Astrocyte of the spinal cord (primary cell): ENCODE data around the gene PLEKHM2.

Source experiments
- DNase-seq: peaks from one replicate; pipeline ENCODE4 v3.0.0; 2011; ENCODE audit warnings: low read depth, low spot score
- H3K4me3 ChIP-seq: 2 replicates; pipeline ENCODE4 v1.5.1; 2011; ENCODE audit warnings: low read depth, mild to moderate bottlenecking, low read length, moderate library complexity
- in situ Hi-C: cut with HindIII; loops from 2 replicates; pipeline ENCODE4 v1.10.0; 2017; ENCODE audit warnings: low sequenced_read_pairs
- TF ChIP-seq, protein P1 (sequence below): IDR thresholded peaks from 2 replicates; pipeline ENCODE4 v1.5.1; 2012; ENCODE audit warnings: low read depth, mild to moderate bottlenecking, low read length, inconsistent platforms

Gene PLEKHM2

GRCh38 chr1:15684042-15684461 lies at the start of gene PLEKHM2:
PLEKHM2 (plus strand) TSS chr1:15684320; CDS start chr1:15684559, 239 bp downstream.
- H3K4me3 ChIP-seq, result peak within 1 kb of the TSS; percentile 80
- TF ChIP-seq, protein P1, sequence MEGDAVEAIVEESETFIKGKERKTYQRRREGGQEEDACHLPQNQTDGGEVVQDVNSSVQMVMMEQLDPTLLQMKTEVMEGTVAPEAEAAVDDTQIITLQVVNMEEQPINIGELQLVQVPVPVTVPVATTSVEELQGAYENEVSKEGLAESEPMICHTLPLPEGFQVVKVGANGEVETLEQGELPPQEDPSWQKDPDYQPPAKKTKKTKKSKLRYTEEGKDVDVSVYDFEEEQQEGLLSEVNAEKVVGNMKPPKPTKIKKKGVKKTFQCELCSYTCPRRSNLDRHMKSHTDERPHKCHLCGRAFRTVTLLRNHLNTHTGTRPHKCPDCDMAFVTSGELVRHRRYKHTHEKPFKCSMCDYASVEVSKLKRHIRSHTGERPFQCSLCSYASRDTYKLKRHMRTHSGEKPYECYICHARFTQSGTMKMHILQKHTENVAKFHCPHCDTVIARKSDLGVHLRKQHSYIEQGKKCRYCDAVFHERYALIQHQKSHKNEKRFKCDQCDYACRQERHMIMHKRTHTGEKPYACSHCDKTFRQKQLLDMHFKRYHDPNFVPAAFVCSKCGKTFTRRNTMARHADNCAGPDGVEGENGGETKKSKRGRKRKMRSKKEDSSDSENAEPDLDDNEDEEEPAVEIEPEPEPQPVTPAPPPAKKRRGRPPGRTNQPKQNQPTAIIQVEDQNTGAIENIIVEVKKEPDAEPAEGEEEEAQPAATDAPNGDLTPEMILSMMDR, result no peak
- in situ Hi-C loops, result no loop called here
- no peak for DNase-seq

- in situ Hi-C loops, result no loop called here
- TF ChIP-seq, protein P1, result no peak
- DNase-seq, result no peak
- H3K4me3 ChIP-seq, result no peak overlapping the region
Observed at GRCh38 chr1:15636436-15636835, 47.7 kb upstream of the PLEKHM2 start.

DNA sequence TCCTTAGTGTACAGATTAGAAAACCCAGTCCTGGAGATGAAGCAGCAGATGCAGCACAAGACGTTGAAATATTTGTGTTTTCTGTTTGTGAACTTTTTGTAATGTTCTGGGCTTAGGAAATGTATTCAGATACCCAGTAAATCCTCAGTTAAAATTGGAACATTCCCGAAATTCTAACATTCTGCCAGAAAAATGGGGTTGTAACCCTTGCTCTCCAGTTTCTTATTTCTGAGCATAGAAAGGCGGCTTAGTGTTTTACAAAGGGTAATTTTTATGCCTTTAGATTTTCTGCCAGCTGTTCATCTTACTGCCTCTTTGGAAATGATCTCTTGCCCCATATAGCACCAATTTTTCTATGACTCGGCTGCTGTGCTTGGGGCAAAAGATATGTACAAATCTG lies 46.3 kb upstream of the PLEKHM2 start:
- TF ChIP-seq, protein P1, result no peak
- DNase-seq, result no peak
- in situ Hi-C loops, result no loop called here
- H3K4me3 ChIP-seq, result no peak overlapping the region

GRCh38 chr1:15639262-15639661 lies 44.9 kb upstream of the PLEKHM2 start:
- DNase-seq, result no peak
- no peak overlapping the region for H3K4me3 ChIP-seq
- TF ChIP-seq, protein P1, result no peak
- in situ Hi-C loops, result no loop called here

DNA sequence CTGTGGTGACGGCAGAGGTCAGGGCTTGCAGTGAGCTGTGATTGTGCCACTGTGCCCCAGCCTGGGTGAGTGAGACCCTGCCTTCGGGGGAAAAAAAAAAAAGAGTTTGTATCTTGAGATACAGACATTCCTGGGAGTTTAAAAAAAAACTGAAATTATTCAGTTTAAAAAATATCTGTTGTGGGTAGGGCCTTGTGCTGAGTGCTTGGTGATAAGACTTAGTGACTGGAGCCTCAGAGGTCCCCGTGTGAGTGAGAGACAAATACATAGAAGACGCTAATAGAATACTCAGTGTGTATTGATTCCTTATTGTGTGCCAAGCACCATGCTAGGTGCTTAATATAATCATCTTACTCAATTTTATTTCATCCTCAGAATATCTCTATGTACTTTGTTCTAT lies 44.2 kb upstream of the PLEKHM2 start:
- in situ Hi-C loops, result no loop called here
- TF ChIP-seq, protein P1, result no peak
- no peak for DNase-seq
- H3K4me3 ChIP-seq, result no peak overlapping the region

DNA sequence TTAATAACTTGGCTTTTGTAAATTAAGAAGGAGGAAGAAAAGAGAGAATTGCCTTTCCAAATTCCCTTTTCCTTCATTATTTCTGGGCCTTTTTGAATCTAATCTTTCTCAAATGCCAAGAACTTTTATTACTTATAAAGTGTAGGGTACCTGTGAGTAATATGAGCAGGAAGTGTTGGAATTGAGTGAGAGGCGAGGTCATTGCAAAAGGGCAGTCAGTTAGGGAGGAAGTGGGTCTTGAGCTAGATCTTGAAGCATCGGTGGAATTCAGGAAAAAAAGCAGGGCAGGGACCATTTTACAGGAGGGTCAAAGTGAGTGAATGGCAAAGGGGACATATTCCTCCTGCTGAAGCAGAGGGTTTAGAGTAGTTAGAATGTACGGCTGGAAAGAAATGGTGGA lies 43.5 kb upstream of the PLEKHM2 start:
- in situ Hi-C loops, result no loop called here
- DNase-seq, result no peak
- H3K4me3 ChIP-seq, result no peak overlapping the region
- TF ChIP-seq, protein P1, result no peak

DNA sequence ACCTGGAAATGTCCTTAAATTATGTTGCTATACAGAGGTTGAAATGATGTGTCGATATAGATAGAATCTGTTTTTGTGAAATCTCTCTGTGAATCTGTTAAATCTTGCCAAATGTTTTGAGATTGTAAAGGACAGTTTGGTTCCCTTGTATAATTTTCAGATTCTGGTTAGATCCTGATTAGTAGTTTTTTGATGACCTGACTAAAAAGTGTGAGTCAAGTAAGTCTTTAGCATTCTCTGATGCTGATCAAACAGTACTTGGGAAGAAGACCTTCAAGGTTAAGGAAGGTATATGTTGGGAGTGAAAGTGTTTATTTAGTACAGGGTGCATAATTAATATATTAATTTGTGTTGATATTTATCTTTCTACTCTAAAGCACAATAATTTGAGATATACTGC lies 34.2 kb upstream of the PLEKHM2 start:
- in situ Hi-C loops, result no loop called here
- TF ChIP-seq, protein P1, result no peak
- no peak overlapping the region for H3K4me3 ChIP-seq
- no peak for DNase-seq
